HL-60 (cell line): ENCODE data around the gene LAMC2.

ENCODE experiments used
- DNase-seq, 2 experiments: peaks; one replicate each; pipeline ENCODE4 v3.0.0-alpha.2; 2010 to 2020; ENCODE audit warnings: low read depth in 1 of 2, low spot score in 1 of 2
- H3K27ac ChIP-seq: fragments of 250-450 bp; sonication (Bioruptor Pico); replicated peaks from 2 replicates; pipeline ENCODE4 v1.5.1; 2020; ENCODE audit warnings: mild to moderate bottlenecking, moderate library complexity
- H3K27me3 ChIP-seq: fragments of 250-450 bp; sonication (Bioruptor Pico); 2 replicates; pipeline ENCODE4 v1.5.1; 2021; ENCODE audit warnings: mild to moderate bottlenecking, moderate library complexity; ENCODE audit not compliant: insufficient read depth, poor library complexity, severe bottlenecking
- H3K4me3 ChIP-seq: replicated peaks from 2 replicates; pipeline ENCODE4 v1.5.1; 2011; ENCODE audit warnings: mild to moderate bottlenecking, control low read depth, low read length; ENCODE audit not compliant: insufficient read depth
- CTCF ChIP-seq: IDR thresholded peaks from one replicate; pipeline ENCODE4 v1.5.1; 2011; ENCODE audit warnings: low read length, control low read depth, inconsistent platforms; ENCODE audit not compliant: insufficient read depth
- GABPA ChIP-seq: IDR thresholded peaks from 2 replicates; pipeline ENCODE4 v1.6.1; 2012; ENCODE audit warnings: low read depth
- POLR2AphosphoS5 ChIP-seq: IDR thresholded peaks from 2 replicates; pipeline ENCODE4 v1.6.1; 2012; ENCODE audit warnings: low read depth
- SPI1 ChIP-seq: IDR thresholded peaks from 2 replicates; pipeline ENCODE4 v1.6.1; 2012; ENCODE audit warnings: low read depth, mild to moderate bottlenecking, borderline replicate concordance
- TF ChIP-seq, protein P1 (sequence below): IDR thresholded peaks from 2 replicates; pipeline ENCODE4 v1.6.1; 2012; ENCODE audit warnings: low read depth; ENCODE audit not compliant: insufficient replicate concordance

Gene LAMC2

GRCh38 chr1:183195142-183195574 lies 9.1 kb downstream of the LAMC2 start:
- TF ChIP-seq, protein P1, sequence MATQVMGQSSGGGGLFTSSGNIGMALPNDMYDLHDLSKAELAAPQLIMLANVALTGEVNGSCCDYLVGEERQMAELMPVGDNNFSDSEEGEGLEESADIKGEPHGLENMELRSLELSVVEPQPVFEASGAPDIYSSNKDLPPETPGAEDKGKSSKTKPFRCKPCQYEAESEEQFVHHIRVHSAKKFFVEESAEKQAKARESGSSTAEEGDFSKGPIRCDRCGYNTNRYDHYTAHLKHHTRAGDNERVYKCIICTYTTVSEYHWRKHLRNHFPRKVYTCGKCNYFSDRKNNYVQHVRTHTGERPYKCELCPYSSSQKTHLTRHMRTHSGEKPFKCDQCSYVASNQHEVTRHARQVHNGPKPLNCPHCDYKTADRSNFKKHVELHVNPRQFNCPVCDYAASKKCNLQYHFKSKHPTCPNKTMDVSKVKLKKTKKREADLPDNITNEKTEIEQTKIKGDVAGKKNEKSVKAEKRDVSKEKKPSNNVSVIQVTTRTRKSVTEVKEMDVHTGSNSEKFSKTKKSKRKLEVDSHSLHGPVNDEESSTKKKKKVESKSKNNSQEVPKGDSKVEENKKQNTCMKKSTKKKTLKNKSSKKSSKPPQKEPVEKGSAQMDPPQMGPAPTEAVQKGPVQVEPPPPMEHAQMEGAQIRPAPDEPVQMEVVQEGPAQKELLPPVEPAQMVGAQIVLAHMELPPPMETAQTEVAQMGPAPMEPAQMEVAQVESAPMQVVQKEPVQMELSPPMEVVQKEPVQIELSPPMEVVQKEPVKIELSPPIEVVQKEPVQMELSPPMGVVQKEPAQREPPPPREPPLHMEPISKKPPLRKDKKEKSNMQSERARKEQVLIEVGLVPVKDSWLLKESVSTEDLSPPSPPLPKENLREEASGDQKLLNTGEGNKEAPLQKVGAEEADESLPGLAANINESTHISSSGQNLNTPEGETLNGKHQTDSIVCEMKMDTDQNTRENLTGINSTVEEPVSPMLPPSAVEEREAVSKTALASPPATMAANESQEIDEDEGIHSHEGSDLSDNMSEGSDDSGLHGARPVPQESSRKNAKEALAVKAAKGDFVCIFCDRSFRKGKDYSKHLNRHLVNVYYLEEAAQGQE: no peak
- TF ChIP-seq GABPA (no peak), CTCF (no peak)
- no peaks in the 10 kb centered on the region for H3K27me3 ChIP-seq
- H3K4me3 ChIP-seq: no peak overlapping the region
- DNase-seq: no peak
- H3K27ac ChIP-seq: no peak overlapping the region

- TF ChIP-seq GABPA (no peak), SPI1 (no peak), POLR2AphosphoS5 (no peak), CTCF (no peak)
- TF ChIP-seq, protein P1: no peak
- Histone ChIP-seq H3K27me3 (no peaks in the 10 kb centered on the region), H3K27ac (no peak overlapping the region), H3K4me3 (no peak overlapping the region)
- DNase-seq: no peak
Observed at GRCh38 chr1:183197762-183198161, 11.7 kb downstream of the LAMC2 start.

DNA sequence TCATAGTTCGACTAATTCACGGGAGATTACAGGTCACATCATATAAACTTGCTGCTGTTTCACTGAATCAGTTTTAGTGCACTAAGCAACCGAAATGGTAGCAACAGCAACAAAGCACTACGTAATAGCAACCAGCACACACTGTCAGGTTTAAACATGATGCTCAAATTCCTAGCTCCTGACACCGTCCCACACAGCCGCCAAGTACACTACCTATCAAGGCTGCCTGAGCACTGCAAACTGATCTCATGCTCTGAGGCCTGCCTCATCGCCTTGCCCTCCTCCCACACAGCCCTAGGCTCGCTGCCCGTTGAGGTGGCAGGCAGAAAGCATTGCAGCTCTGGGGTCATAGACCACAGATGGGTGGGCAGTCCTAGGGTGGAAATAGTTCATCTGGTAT lies 12.4 kb downstream of the LAMC2 start:
- no peaks in the 10 kb centered on the region for H3K27me3 ChIP-seq
- no peak for TF ChIP-seq POLR2AphosphoS5
- TF ChIP-seq CTCF: no peak
- TF ChIP-seq GABPA: no peak
- TF ChIP-seq, protein P1: no peak
- TF ChIP-seq SPI1: no peak
- no peak overlapping the region for H3K27ac ChIP-seq
- no peak for DNase-seq
- no peak overlapping the region for H3K4me3 ChIP-seq
